Glutamatergic neuron (in vitro differentiated cells): ENCODE measurements around the gene MAFG. TPM values are rescaled to one million over a fixed set of nuclear protein-coding genes. Genes with fewer than 3 reads are reported as not detected.

Experiments used
- DNase-seq: peaks from one replicate; pipeline ENCODE4 v3.0.0; 2022
- H3K27ac Mint-ChIP-seq: one replicate; pipeline ENCODE4 v1.8.0; 2020; ENCODE audit warnings: mild to moderate bottlenecking, mixed read lengths, inconsistent platforms; ENCODE audit not compliant: unreplicated experiment
- H3K27me3 Mint-ChIP-seq: one replicate; pipeline ENCODE4 v1.8.0; 2020; ENCODE audit warnings: mild to moderate bottlenecking, moderate library complexity, mixed read lengths, inconsistent platforms; ENCODE audit not compliant: unreplicated experiment
- H3K36me3 Mint-ChIP-seq: one replicate; pipeline ENCODE4 v1.8.0; 2020; ENCODE audit warnings: mild to moderate bottlenecking, mixed read lengths, inconsistent platforms; ENCODE audit not compliant: unreplicated experiment
- H3K4me1 Mint-ChIP-seq: one replicate; pipeline ENCODE4 v1.8.0; 2020; ENCODE audit warnings: mild to moderate bottlenecking, low read depth, mixed read lengths, inconsistent platforms; ENCODE audit not compliant: unreplicated experiment
- H3K4me3 Mint-ChIP-seq: one replicate; pipeline ENCODE4 v1.8.0; 2020; ENCODE audit warnings: mild to moderate bottlenecking, mixed read lengths, inconsistent platforms; ENCODE audit not compliant: unreplicated experiment
- H3K9me3 Mint-ChIP-seq: one replicate; pipeline ENCODE4 v1.8.0; 2020; ENCODE audit warnings: mild to moderate bottlenecking, moderate library complexity, mixed read lengths, inconsistent platforms; ENCODE audit not compliant: unreplicated experiment
- total RNA-seq: library from RNA; stranded (reverse); fragmentation: NEBNext Ultra II Directional; extraction: Animal tissue kit (Norgen Biotek cat#: 25700); gene quantifications from one replicate; pipeline ENCODE4 v1.2.1, GENCODE V29; 2021; ENCODE audit not compliant: unreplicated experiment
- TF ChIP-seq, protein P1 (sequence below): fragments of 200-600 bp; sonication (generic); IDR thresholded peaks from one replicate; pipeline ENCODE4 v1.5.0; 2021; ENCODE audit not compliant: partially characterized antibody, unreplicated experiment

MAFG gene
- total RNA-seq, 1 donor from 2014 or later, result 30.6 TPM

DNA sequence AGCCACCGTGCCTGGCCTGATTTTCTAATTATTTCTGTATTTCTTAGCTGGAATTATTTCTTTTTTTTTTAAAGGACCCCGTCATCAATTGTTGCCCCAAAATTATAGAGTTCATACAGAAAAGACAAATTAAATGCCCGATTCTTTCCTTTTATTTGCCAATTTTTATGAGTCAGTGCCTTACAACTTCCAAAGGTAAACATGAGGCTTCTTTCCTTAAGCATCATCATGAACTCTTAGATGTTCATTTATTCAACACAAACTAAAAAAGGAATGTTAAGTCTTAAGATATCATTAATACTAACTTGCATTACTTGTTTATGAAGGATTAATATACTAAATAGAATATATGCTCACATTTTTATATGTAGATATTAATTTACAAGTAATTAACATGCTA lies 49.2 kb downstream of the MAFG start:
- H3K9me3 Mint-ChIP-seq, result peaks cover 1% of the 10 kb centered on the region
- H3K4me3 Mint-ChIP-seq, result no peak overlapping the region
- H3K36me3 Mint-ChIP-seq, result no peaks in the 10 kb centered on the region
- no peak for DNase-seq
- H3K27me3 Mint-ChIP-seq, result peaks cover 2% of the 10 kb centered on the region
- no peaks in the 10 kb centered on the region for H3K4me1 Mint-ChIP-seq
- H3K27ac Mint-ChIP-seq, result no peak overlapping the region
- TF ChIP-seq, protein P1, sequence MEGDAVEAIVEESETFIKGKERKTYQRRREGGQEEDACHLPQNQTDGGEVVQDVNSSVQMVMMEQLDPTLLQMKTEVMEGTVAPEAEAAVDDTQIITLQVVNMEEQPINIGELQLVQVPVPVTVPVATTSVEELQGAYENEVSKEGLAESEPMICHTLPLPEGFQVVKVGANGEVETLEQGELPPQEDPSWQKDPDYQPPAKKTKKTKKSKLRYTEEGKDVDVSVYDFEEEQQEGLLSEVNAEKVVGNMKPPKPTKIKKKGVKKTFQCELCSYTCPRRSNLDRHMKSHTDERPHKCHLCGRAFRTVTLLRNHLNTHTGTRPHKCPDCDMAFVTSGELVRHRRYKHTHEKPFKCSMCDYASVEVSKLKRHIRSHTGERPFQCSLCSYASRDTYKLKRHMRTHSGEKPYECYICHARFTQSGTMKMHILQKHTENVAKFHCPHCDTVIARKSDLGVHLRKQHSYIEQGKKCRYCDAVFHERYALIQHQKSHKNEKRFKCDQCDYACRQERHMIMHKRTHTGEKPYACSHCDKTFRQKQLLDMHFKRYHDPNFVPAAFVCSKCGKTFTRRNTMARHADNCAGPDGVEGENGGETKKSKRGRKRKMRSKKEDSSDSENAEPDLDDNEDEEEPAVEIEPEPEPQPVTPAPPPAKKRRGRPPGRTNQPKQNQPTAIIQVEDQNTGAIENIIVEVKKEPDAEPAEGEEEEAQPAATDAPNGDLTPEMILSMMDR, result no peak

DNA sequence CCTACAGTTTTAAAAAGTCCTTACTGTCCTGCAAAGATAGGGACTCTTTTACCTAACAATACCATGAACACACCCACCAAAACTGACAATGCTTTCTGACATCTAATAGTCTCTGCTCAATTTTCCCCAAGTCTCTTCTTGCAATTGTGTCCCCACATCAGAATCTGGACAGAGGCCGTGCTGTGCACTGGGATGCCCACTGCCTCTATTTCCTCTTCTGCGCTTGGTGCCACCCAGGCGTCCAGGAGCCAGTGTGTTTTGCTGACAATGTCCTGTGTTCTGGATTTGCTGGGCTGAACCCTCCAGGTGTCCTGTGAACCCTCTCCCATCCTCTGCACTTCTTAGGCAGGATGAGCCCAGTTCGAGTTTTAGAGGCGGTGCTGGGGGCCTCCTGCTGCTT lies 50.0 kb downstream of the MAFG start:
- no peaks in the 10 kb centered on the region for H3K4me1 Mint-ChIP-seq
- no peak for DNase-seq
- TF ChIP-seq, protein P1, result no peak
- H3K9me3 Mint-ChIP-seq, result peaks cover 1% of the 10 kb centered on the region
- no peaks in the 10 kb centered on the region for H3K36me3 Mint-ChIP-seq
- no peak overlapping the region for H3K27ac Mint-ChIP-seq
- peaks cover 3% of the 10 kb centered on the region for H3K27me3 Mint-ChIP-seq
- H3K4me3 Mint-ChIP-seq, result no peak overlapping the region

DNA sequence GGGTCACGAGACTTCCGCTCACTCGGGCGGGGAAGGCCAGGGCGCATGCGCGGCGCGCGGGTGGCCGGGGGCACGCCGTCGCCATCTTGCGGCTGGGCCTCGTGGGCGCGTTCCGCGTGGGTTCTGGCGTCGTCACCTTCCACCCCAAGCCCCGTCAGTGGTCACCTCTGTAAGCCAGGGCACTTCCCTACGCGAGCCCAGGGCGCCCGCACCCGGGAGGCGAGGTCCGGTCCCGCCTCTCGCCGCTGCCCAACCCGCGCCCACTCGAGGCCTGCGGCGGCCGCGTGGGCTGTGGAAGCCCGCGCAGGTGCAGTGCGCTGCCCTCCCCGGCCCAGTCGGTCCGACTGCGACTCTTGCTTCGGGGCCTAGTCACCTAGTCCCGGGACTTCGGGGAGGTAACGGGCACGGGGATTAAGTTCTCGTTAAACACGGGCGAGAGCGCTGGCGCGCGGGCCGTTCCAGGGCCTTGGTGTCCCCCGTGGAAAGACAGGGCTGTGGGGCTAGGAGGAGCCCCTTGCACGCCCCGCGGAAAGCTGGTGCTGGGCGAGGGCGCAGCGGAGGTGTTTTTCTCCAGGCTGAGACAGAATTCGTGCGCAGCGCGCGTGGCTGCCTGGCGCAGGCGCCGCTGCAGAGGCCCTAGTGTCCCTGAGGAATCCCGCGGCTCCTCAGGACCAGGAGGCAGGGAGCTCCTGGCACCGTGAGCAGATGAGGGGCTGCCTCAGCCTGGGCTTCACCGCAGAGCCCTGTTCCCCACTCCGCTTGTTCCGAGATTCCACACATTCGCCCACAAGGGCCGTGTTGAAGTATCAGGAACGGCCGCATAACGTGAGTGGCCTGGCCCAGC lies 55.9 kb downstream of the MAFG start:
- TF ChIP-seq, protein P1, result no peak
- Mint-ChIP-seq H3K27ac (peak overlapping the region; percentile 84), H3K4me1 (peaks cover 3% of the 10 kb centered on the region), H3K9me3 (peaks cover 7% of the 10 kb centered on the region), H3K36me3 (no peaks in the 10 kb centered on the region), H3K4me3 (peak overlapping the region; percentile 83), H3K27me3 (peaks cover 1% of the 10 kb centered on the region)
- DNase-seq, result peak; percentile 95

DNA sequence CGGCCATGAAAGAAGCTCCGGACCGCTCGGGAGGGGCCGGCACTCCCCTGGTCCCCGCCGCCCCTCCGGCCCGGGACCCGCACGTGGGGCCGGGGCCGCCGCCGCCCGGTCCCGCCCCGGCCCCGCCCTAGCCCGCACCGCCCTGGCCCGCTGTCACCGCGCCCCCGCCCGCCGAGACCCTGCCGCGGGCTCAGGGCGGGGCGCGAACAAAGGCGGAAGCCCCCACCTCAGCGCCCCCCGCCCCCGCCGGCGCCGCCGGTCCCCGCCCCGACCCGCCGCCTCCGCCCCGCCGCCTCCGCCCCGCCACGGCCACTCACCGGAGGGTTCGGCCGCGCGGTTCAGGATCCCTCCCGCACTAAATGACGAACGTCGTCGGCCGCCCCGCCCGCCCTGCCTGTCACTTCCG lies 56.6 kb downstream of the MAFG start, which contains the start of gene ARHGDIA:
ARHGDIA (minus strand) TSS at position 357 of the 406 bp plus-strand sequence. CDS start 1,407 bp downstream, outside the sequence.
- DNase-seq, result no peak
- H3K4me1 Mint-ChIP-seq, result peaks cover 3% of the 10 kb centered on the region
- peaks cover 5% of the 10 kb centered on the region for H3K27me3 Mint-ChIP-seq
- TF ChIP-seq, protein P1, result no peak
- H3K9me3 Mint-ChIP-seq, result peaks cover 7% of the 10 kb centered on the region
- H3K27ac Mint-ChIP-seq, result peak within 1 kb of the TSS; percentile 88
- H3K36me3 Mint-ChIP-seq, result no peaks in the 10 kb centered on the region
- peak within 1 kb of the TSS; percentile 92 for H3K4me3 Mint-ChIP-seq

DNA sequence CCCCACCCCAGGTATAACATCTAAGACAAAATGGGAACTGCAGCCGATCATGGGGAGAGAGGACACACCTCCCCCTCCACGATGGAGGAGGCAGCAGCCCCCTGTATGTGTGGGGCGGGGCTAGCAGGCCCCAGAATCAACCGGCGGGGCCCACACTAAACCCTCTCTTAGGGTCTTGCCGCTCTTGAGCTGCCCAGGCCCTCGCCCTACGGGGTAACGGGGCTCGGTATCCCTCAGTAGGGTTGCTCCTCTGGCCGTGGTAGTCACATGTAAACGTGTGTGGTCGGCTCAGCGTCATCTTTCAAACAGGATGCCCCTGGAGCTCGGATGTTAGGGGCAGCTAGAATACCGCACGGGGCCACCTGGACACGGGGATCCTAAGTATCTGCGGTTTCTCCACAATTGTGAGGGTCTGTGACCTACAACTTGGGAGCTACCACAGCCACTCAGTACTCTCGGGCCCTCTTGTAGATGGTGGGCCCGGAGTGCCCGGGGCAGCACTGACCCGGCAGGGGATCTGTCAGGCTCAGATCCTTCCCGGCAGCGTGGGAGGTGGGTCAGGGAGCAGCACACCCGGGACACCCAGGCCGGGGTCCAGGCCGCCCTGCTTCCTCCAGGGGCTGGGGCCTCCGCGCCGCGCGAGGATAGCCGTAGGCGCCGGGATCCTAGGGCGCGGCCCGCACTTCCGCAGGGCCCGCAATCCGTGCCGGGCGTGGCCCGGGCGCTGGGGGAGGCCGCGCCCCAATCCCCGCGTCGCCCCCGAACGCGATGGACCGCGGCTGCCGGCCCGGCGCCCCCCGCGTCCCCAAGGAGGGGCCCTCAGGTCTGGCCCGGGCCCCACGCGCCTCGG lies 57.2 kb downstream of the MAFG start:
- Mint-ChIP-seq H3K4me3 (peak overlapping the region; percentile 92), H3K4me1 (peaks cover 3% of the 10 kb centered on the region), H3K27me3 (peaks cover 6% of the 10 kb centered on the region), H3K27ac (peak overlapping the region; percentile 88), H3K36me3 (no peaks in the 10 kb centered on the region), H3K9me3 (peaks cover 11% of the 10 kb centered on the region)
- DNase-seq, result no peak
- TF ChIP-seq, protein P1, result no peak
